Measurements from ENCODE around the gene CST5.

CST5 gene, protein sequence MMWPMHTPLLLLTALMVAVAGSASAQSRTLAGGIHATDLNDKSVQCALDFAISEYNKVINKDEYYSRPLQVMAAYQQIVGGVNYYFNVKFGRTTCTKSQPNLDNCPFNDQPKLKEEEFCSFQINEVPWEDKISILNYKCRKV

DNA sequence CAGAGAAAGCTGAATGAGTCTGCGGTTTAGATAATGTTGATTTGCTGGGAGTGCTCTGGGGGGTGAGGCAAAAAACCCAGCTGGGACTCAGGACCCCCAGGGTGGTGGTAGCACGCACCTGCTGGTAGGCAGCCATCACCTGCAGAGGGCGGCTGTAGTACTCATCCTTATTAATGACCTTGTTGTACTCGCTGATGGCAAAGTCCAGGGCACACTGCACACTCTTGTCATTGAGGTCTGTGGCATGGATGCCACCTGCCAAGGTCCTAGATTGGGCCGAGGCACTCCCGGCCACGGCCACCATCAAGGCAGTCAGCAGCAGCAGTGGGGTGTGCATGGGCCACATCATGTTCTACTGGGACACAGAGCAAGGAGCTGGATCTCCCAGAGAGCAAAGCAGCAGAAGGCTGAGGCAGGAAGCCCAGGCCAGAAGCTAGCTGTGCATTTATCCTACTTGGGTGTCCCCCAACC lies at the start of gene CST5:
Gene CST5 (minus strand): TSS at position 421 of the 471 bp plus-strand sequence. CDS start 72 bp downstream, at position 349.
- TF ChIP-seq, protein P1, sequence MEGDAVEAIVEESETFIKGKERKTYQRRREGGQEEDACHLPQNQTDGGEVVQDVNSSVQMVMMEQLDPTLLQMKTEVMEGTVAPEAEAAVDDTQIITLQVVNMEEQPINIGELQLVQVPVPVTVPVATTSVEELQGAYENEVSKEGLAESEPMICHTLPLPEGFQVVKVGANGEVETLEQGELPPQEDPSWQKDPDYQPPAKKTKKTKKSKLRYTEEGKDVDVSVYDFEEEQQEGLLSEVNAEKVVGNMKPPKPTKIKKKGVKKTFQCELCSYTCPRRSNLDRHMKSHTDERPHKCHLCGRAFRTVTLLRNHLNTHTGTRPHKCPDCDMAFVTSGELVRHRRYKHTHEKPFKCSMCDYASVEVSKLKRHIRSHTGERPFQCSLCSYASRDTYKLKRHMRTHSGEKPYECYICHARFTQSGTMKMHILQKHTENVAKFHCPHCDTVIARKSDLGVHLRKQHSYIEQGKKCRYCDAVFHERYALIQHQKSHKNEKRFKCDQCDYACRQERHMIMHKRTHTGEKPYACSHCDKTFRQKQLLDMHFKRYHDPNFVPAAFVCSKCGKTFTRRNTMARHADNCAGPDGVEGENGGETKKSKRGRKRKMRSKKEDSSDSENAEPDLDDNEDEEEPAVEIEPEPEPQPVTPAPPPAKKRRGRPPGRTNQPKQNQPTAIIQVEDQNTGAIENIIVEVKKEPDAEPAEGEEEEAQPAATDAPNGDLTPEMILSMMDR (IDR thresholded peaks at IDR 0.05; ENCODE audit: insufficient read depth, missing control alignments): no peak
- FAIRE-seq (no peak), DNase-seq (ENCODE audit: insufficient read length, low spot score) (no peak)

DNA sequence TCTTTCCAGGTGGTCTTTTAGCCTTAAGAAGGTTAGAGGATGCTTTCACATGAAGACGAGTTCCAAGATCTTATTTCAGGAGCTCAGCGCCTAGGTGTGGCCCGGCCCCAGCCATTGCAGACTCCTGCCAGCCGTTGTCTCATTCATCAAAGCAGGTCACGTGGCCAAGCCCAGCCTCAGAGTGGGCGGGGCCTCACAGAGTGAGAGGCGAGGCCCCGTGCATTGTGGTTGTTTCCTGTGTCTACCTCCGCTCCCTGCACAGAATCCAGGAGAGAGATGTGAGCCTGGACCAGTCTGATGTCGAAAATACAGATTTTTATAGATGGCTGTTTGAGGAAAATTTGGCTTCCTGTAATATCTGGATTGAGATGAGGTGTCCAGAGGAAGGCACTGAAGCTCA lies 49.2 kb upstream of the CST5 start:
- FAIRE-seq: no peak
- TF ChIP-seq, protein P1 (IDR thresholded peaks at IDR 0.05; ENCODE audit: insufficient read depth, missing control alignments): no peak

DNA sequence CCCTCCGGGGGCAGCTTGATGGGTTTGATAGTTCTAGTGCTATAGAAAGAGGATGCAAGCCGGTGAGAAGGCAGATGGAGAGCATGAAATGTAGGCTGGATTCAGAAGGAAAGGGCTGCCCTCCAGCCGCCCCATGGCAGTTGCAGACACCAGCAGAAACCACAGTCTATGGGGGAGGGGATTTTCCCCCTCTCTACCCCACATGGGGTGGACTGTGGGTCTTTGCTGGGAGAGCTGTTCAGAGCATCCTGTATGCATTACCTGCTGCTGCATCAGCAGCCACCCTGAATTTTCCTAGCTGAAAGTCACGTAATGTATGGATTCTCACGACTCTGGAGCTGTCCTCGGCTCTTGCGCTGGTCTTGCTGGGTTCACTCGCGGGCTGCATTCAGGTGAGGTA lies 48.8 kb upstream of the CST5 start:
- TF ChIP-seq, protein P1 (IDR thresholded peaks at IDR 0.05; ENCODE audit: insufficient read depth, missing control alignments): no peak
- no peak for DNase-seq (ENCODE audit: insufficient read length, low spot score)
- no peak for FAIRE-seq

More for the DNA sequence above, 49.2 kb upstream of the CST5 start:
- DNase-seq (ENCODE audit: insufficient read length, low spot score): no peak

DNA sequence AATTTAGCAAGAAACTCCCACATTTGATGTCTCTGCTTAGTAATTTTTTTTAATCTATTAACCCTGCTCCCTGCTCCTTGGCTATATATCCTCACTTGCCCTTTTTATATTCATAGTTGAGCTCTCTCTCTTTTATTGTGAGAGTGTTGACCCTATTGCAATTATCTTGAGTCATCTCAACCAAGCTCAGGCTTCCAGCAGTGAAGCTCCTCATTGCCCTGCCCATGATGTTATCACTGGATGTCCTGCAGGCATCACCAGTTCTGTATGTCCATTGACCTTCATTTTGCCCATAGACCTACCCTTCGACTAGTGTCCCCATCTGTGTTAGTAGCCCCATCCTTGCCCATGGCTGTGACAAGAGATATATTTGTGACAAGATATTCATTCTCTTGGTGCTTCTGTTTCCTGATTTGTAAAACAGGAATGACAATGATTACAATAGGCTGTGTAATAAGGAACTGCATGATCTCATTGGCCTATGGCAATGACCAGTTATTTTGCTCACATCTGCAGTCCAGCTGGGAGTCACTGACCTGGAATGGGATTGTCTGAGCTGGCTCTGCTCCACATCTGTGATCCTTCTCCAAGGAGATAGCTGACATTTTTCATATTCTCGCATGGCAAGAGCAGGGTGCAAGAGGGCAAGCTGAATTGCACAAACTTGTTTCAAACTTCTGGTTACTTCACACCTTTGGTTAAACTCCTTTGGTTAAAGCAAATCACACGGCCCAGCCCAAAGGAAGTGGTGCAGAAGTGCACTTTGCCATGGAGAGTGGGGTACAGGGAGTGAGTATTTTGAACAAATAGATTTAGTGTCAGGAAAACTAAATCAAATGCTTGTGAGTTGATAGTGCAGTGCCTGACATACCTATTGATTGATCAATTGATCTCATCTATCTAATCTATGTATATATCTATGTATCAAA lies 47.7 kb upstream of the CST5 start:
- FAIRE-seq: no peak
- DNase-seq (ENCODE audit: insufficient read length, low spot score): no peak
- TF ChIP-seq, protein P1 (IDR thresholded peaks at IDR 0.05; ENCODE audit: insufficient read depth, missing control alignments): no peak

DNA sequence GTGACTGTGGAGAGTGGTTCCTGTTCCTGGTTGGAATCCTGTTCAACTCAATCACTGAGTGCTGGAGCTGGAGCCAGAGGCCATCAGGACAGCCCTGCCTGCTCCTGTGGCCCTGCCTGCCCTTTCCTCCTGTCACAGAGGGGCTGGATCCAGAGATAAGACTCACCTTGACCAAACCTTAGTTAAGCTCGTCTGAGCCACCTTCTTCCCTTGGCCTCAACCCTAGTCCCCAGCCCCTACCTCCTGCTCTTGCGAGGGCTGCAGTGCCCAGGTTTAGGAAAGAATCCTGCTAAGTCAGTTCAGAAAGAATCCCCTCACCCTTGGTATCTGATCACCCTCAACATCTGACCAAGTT lies 47.0 kb upstream of the CST5 start:
- FAIRE-seq: no peak
- no peak for DNase-seq (ENCODE audit: insufficient read length, low spot score)
- TF ChIP-seq, protein P1 (IDR thresholded peaks at IDR 0.05; ENCODE audit: insufficient read depth, missing control alignments): no peak

DNA sequence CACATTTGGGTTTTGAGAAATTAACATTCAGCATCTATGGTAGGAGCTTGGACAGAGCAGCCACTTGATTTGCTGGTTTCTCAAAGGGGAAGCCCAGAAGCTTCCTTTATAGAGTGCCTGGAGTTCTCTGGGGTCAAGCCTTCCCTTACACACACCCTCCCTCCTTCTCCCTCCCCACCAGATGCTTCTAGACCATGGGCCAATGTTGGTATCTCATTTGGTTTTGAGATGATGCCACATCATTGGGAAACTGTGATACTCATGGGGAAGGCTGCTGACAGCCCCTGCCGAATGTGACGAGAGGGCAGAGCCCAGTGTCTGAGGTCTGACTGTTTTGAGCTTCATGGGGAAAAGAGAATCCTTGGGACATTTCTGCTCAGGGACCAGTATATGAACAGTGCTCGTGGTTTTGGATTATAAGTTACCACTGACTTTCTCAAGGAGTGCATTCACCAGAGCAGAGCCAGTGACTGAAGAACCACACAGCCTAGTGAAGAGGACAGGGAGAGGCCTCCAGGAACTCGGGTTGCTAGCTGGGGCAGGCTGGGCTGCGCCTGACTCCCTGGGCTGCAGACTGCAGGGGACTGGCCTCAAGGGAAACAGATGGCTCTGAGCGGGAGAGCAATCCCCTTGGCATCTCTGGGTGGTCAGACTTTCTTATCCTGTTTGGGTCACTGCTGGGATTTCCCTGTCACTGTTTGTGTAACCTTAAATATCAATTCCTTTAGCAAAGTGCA lies 46.4 kb upstream of the CST5 start:
- DNase-seq (ENCODE audit: insufficient read length, low spot score): no peak
- no peak for FAIRE-seq
- TF ChIP-seq, protein P1 (IDR thresholded peaks at IDR 0.05; ENCODE audit: insufficient read depth, missing control alignments): no peak

All from D721Med (cell line).